DMS 273 treated with DMSO at 0.1 percent for 48 hours (cell line): ENCODE measurements around the gene WNT3.

Source experiments
- DNase-seq: peaks from one replicate; lab custom pipeline; 2025; lab: John Stamatoyannopoulos, UW

WNT3 gene

GRCh38 chr17:46834846-46835245 is 16.4 kb upstream of the WNT3 start:
- no peak for DNase-seq

- no peak for DNase-seq
Measured at GRCh38 chr17:46833840-46834208, 15.3 kb upstream of the WNT3 start.

GRCh38 chr17:46832945-46833839 is 14.7 kb upstream of the WNT3 start:
- no peak for DNase-seq

- DNase-seq = no peak
Measured at GRCh38 chr17:46832331-46832821, 13.9 kb upstream of the WNT3 start.

- no peak for DNase-seq
Measured at GRCh38 chr17:46831573-46832330, 13.3 kb upstream of the WNT3 start.

- DNase-seq = no peak
Measured at GRCh38 chr17:46827274-46827673, 8.8 kb upstream of the WNT3 start.

- no peak for DNase-seq
Measured at GRCh38 chr17:46826116-46826515, 7.6 kb upstream of the WNT3 start.

- no peak for DNase-seq
Measured at GRCh38 chr17:46823657-46824056, 5.2 kb upstream of the WNT3 start.

- DNase-seq = no peak
Measured at GRCh38 chr17:46822388-46822921, 4.0 kb upstream of the WNT3 start.

- no peak for DNase-seq
Measured at GRCh38 chr17:46821482-46822387, 3.2 kb upstream of the WNT3 start.

- DNase-seq = no peak
Measured at GRCh38 chr17:46820592-46821450, 2.3 kb upstream of the WNT3 start.

GRCh38 chr17:46819906-46820351 is 1.4 kb upstream of the WNT3 start:
- DNase-seq = no peak

GRCh38 chr17:46818929-46819859 is 702 bp upstream of the WNT3 start:
- DNase-seq = no peak

GRCh38 chr17:46817901-46818209 is 637 bp downstream of the WNT3 start:
- no peak for DNase-seq

- DNase-seq = no peak
Measured at GRCh38 chr17:46817151-46817900, 1.2 kb downstream of the WNT3 start.

GRCh38 chr17:46815474-46816353 is 2.8 kb downstream of the WNT3 start:
- no peak for DNase-seq

- no peak for DNase-seq
Measured at GRCh38 chr17:46814446-46814845, 4.0 kb downstream of the WNT3 start.

GRCh38 chr17:46813920-46814319 is 4.6 kb downstream of the WNT3 start:
- DNase-seq = no peak
